CD14-positive monocyte (primary cell): Measurements from ENCODE around the gene SOX9. TPM values are rescaled to one million over a fixed set of nuclear protein-coding genes. Genes with fewer than 3 reads are reported as not detected.

Source experiments
- DNase-seq, 3 donors: peaks; one replicate each; pipeline ENCODE4 v3.0.0-alpha.2; 2011 to 2022
- H2AFZ ChIP-seq: 2 replicates; pipeline ENCODE4 v1.6.0; 2012; ENCODE audit warnings: mild to moderate bottlenecking, low read depth, low read length, inconsistent platforms; ENCODE audit not compliant: insufficient read depth, poor library complexity, severe bottlenecking
- H3K27ac ChIP-seq, 2 donors: 1 replicate in 1 of 2; 2 replicates in 1 of 2; pipeline ENCODE4 v1.5.1; 2012 to 2013; ENCODE audit warnings: low read length in 2 of 2, control low read depth in 1 of 2, inconsistent platforms in 1 of 2, low read depth in 1 of 2, mild to moderate bottlenecking in 1 of 2
- H3K27me3 ChIP-seq, 2 donors: one replicate each; pipeline versions ENCODE4 v1.6.0 to v1.6.1; 2011 to 2013; ENCODE audit warnings: low read length in 2 of 2; ENCODE audit not compliant: control insufficient read depth in 2 of 2, insufficient read depth in 2 of 2
- H3K36me3 ChIP-seq, 2 donors: replicated peaks in 1 of 2; 1 replicate in 1 of 2; 2 replicates in 1 of 2; pipeline versions ENCODE4 v1.5.1 to v1.6.1; 2012 to 2013; ENCODE audit warnings: low read length in 2 of 2, control low read depth in 1 of 2, inconsistent platforms in 1 of 2, mild to moderate bottlenecking in 1 of 2; ENCODE audit not compliant: insufficient read depth in 2 of 2, control insufficient read depth in 1 of 2
- H3K4me1 ChIP-seq, 2 donors: 1 replicate in 1 of 2; 2 replicates in 1 of 2; pipeline versions ENCODE4 v1.5.1 to v1.6.1; 2012 to 2013; ENCODE audit warnings: low read length in 2 of 2, control low read depth in 1 of 2, inconsistent platforms in 1 of 2, mild to moderate bottlenecking in 1 of 2, moderate library complexity in 1 of 2; ENCODE audit not compliant: insufficient read depth in 2 of 2, control insufficient read depth in 1 of 2
- H3K4me2 ChIP-seq: replicated peaks from 2 replicates; pipeline ENCODE3; 2012; ENCODE audit warnings: low read length, moderate library complexity, mild to moderate bottlenecking; ENCODE audit not compliant: poor library complexity, severe bottlenecking; ENCODE audit errors: extremely low read depth
- H3K4me3 ChIP-seq, 3 experiments: fragments of 200-600 bp in 1 of 3; sonication (generic) in 1 of 3; replicated peaks in 1 of 3; 1 replicate in 2 of 3; 2 replicates in 1 of 3; pipeline ENCODE4 v1.5.1; 2011 to 2013; ENCODE audit warnings: low read length in 3 of 3, mild to moderate bottlenecking in 3 of 3, control low read depth in 2 of 3, low read depth in 2 of 3, inconsistent platforms in 1 of 3, moderate library complexity in 1 of 3
- H3K79me2 ChIP-seq: 2 replicates; pipeline ENCODE4 v1.6.0; 2012; ENCODE audit warnings: mild to moderate bottlenecking, control low read depth, inconsistent platforms, low read length, moderate library complexity; ENCODE audit not compliant: insufficient read depth
- H3K9ac ChIP-seq: 2 replicates; pipeline ENCODE4 v1.6.0; 2017; ENCODE audit warnings: low read length, mild to moderate bottlenecking; ENCODE audit not compliant: insufficient read depth, poor library complexity, severe bottlenecking
- H3K9me3 ChIP-seq, 2 donors: replicated peaks in 1 of 2; 1 replicate in 1 of 2; 2 replicates in 1 of 2; pipeline versions ENCODE4 v1.5.1 to v1.6.1; 2012 to 2013; ENCODE audit warnings: low read length in 2 of 2, control low read depth in 1 of 2; ENCODE audit not compliant: control insufficient read depth in 1 of 2, insufficient read depth in 1 of 2
- H4K20me1 ChIP-seq: 2 replicates; pipeline ENCODE4 v1.6.0; 2012; ENCODE audit warnings: mild to moderate bottlenecking, low read length, control low read depth, moderate library complexity; ENCODE audit not compliant: insufficient read depth
- H3K27ac Mint-ChIP-seq, 7 donors: one replicate each; pipeline ENCODE4 v1.8.0; 2020; ENCODE audit warnings: mild to moderate bottlenecking in 7 of 7, mixed read lengths in 7 of 7, moderate library complexity in 6 of 7, inconsistent platforms in 2 of 7
- H3K27me3 Mint-ChIP-seq, 3 donors: one replicate each; pipeline ENCODE4 v1.8.0; 2021 to 2022; ENCODE audit warnings: low read depth in 3 of 3, mild to moderate bottlenecking in 3 of 3, mixed read lengths in 3 of 3, moderate library complexity in 3 of 3, inconsistent platforms in 1 of 3
- H3K36me3 Mint-ChIP-seq, 2 donors: one replicate each; pipeline ENCODE4 v1.8.0; 2020; ENCODE audit warnings: mixed read lengths in 2 of 2, inconsistent platforms in 1 of 2, mild to moderate bottlenecking in 1 of 2
- H3K4me1 Mint-ChIP-seq: one replicate; pipeline ENCODE4 v1.8.0; 2020; ENCODE audit warnings: mild to moderate bottlenecking, mixed read lengths
- H3K4me3 Mint-ChIP-seq, 2 donors: one replicate each; pipeline ENCODE4 v1.8.0; 2020; ENCODE audit warnings: mild to moderate bottlenecking in 2 of 2, mixed read lengths in 2 of 2, moderate library complexity in 1 of 2
- H3K9me3 Mint-ChIP-seq, 7 donors: one replicate each; pipeline ENCODE4 v1.8.0; 2020 to 2022; ENCODE audit warnings: mixed read lengths in 7 of 7, mild to moderate bottlenecking in 6 of 7, moderate library complexity in 6 of 7, inconsistent platforms in 2 of 7
- CTCF ChIP-seq: fragments of 200-600 bp; IDR thresholded peaks from one replicate; pipeline ENCODE4 v1.8.0; 2022; ENCODE audit warnings: antibody characterized with exemption, mild to moderate bottlenecking
- WGBS: methylation state at CpG from one replicate; pipeline ENCODE4 v1.1.5; 2013; ENCODE audit warnings: missing lambda C conversion rate; ENCODE audit not compliant: insufficient coverage; 5-methylcytosine and 5-hydroxymethylcytosine counted together
- intact Hi-C, 2 donors: fragments of 100-400 bp; cut with micrococcal nuclease; formaldehyde crosslinking; loops; one replicate each; pipeline versions ENCODE4 v1.15.0 to v1.15.1; 2023
- polyA plus RNA-seq, 3 donors: library from polyadenylated mRNA; depleted of rRNA in 1 of 3; unstranded in 2 of 3; stranded (reverse) in 1 of 3; fragments of 300-500 nt in 2 of 3; fragments of >200 nt in 1 of 3; fragmentation: Illumina TruSeq in 2 of 3; gene quantifications; 1 replicate in 2 of 3; 2 replicates in 1 of 3; pipeline ENCODE4 v1.2.3, GENCODE V29; 2012 to 2021

SOX9 gene
- polyA plus RNA-seq, 3 donors = not detected

- intact Hi-C loops = no loop called here
- no peak overlapping the region for H2AFZ ChIP-seq
- H4K20me1 ChIP-seq = no peaks in the 10 kb centered on the region
- peak overlapping the region in 1 of 2 donors; percentile 49 for H3K4me3 Mint-ChIP-seq
- no peaks in the 10 kb centered on the region for H3K4me1 ChIP-seq
- H3K4me3 ChIP-seq = no peak overlapping the region
- WGBS = 78% methylated on average over 13 of the region's 18 CpGs
- H3K79me2 ChIP-seq = no peaks in the 10 kb centered on the region
- H3K9me3 ChIP-seq = peaks cover 0 to 2% of the 10 kb centered on the region in 2 donors
- no peaks in the 10 kb centered on the region for H3K36me3 Mint-ChIP-seq
- no peak for TF ChIP-seq CTCF
- peaks cover 9 to 34% of the 10 kb centered on the region in 2 donors for H3K27me3 ChIP-seq
- H3K4me1 Mint-ChIP-seq = no peaks in the 10 kb centered on the region
- H3K9me3 Mint-ChIP-seq = peaks cover 0 to 7% (median 2%) of the 10 kb centered on the region in 7 donors
- no peak overlapping the region for H3K9ac ChIP-seq
- no peak overlapping the region for H3K27ac Mint-ChIP-seq
- no peak overlapping the region for H3K4me2 ChIP-seq
- no peak overlapping the region for H3K27ac ChIP-seq
- peaks cover 29 to 48% (median 30%) of the 10 kb centered on the region in 3 donors for H3K27me3 Mint-ChIP-seq
- H3K36me3 ChIP-seq = no peaks in the 10 kb centered on the region
- no peak for DNase-seq
Observed at GRCh38 chr17:72110231-72110941, 10.4 kb upstream of the SOX9 start.

- Histone ChIP-seq H4K20me1 (no peaks in the 10 kb centered on the region), H3K9me3 (peaks cover 0 to 8% of the 10 kb centered on the region in 2 donors), H3K9ac (no peak overlapping the region), H2AFZ (no peak overlapping the region), H3K27me3 (peaks cover 13 to 39% of the 10 kb centered on the region in 2 donors), H3K27ac (no peak overlapping the region), H3K79me2 (no peaks in the 10 kb centered on the region), H3K36me3 (no peaks in the 10 kb centered on the region), H3K4me1 (no peaks in the 10 kb centered on the region), H3K4me3 (no peak overlapping the region), H3K4me2 (no peak overlapping the region)
- no peak for DNase-seq
- no peak for TF ChIP-seq CTCF
- H3K9me3 Mint-ChIP-seq = peaks cover 0 to 8% (median 2%) of the 10 kb centered on the region in 7 donors
- no peak overlapping the region for H3K27ac Mint-ChIP-seq
- WGBS = 83% methylated on average over 2 of the region's 4 CpGs
- H3K4me3 Mint-ChIP-seq = peak overlapping the region in 1 of 2 donors; percentile 22
- H3K4me1 Mint-ChIP-seq = no peaks in the 10 kb centered on the region
- H3K27me3 Mint-ChIP-seq = peaks cover 34 to 53% (median 35%) of the 10 kb centered on the region in 3 donors
- intact Hi-C loops = no loop called here
- no peaks in the 10 kb centered on the region for H3K36me3 Mint-ChIP-seq
Observed at GRCh38 chr17:72110942-72111318, 9.9 kb upstream of the SOX9 start.
